Measurements from ENCODE around the gene CIPC. TPM values are rescaled to one million over a fixed set of nuclear protein-coding genes. Genes with fewer than 3 reads are reported as not detected.

Gene CIPC
- total RNA-seq, 1 donor from 2014 or later: 70.3 TPM

GRCh38 chr14:77088219-77088618, 9.8 kb upstream of the CIPC start:
- Histone ChIP-seq H3K4me1 (peaks cover 8% of the 10 kb centered on the region), H3K9me3 (replicated peaks) (peaks cover 16% of the 10 kb centered on the region), H3K36me3 (no peaks in the 10 kb centered on the region), H3K27ac (replicated peaks) (no peak overlapping the region), H3K27me3 (ENCODE audit: low read depth) (no peaks in the 10 kb centered on the region), H3K4me3 (no peak overlapping the region)
- intact Hi-C loops (cut with micrococcal nuclease): no loop called here
- DNase-seq: no peak
- no peak for TF ChIP-seq CTCF (IDR thresholded peaks at IDR 0.05; ENCODE audit: borderline replicate concordance)

- Histone ChIP-seq H3K4me1 (peaks cover 8% of the 10 kb centered on the region), H3K27ac (replicated peaks) (no peak overlapping the region), H3K4me3 (no peak overlapping the region), H3K9me3 (replicated peaks) (peaks cover 16% of the 10 kb centered on the region), H3K36me3 (no peaks in the 10 kb centered on the region), H3K27me3 (ENCODE audit: low read depth) (no peaks in the 10 kb centered on the region)
- intact Hi-C loops (cut with micrococcal nuclease): no loop called here
- no peak for TF ChIP-seq CTCF (IDR thresholded peaks at IDR 0.05; ENCODE audit: borderline replicate concordance)
- no peak for DNase-seq
Observed at GRCh38 chr14:77088645-77089044, 9.4 kb upstream of the CIPC start.

- Histone ChIP-seq H3K27me3 (ENCODE audit: low read depth) (no peaks in the 10 kb centered on the region), H3K36me3 (no peaks in the 10 kb centered on the region), H3K4me1 (peaks cover 10% of the 10 kb centered on the region), H3K4me3 (no peak overlapping the region), H3K27ac (replicated peaks) (no peak overlapping the region), H3K9me3 (replicated peaks) (peaks cover 16% of the 10 kb centered on the region)
- TF ChIP-seq CTCF (IDR thresholded peaks at IDR 0.05; ENCODE audit: borderline replicate concordance): no peak
- no peak for DNase-seq
- intact Hi-C loops (cut with micrococcal nuclease): no loop called here
Observed at GRCh38 chr14:77091518-77091917, 6.5 kb upstream of the CIPC start.

GRCh38 chr14:77092676-77093075, 5.4 kb upstream of the CIPC start:
- no peak for TF ChIP-seq CTCF (IDR thresholded peaks at IDR 0.05; ENCODE audit: borderline replicate concordance)
- peaks cover 16% of the 10 kb centered on the region for H3K9me3 ChIP-seq (replicated peaks)
- DNase-seq: no peak
- intact Hi-C loops (cut with micrococcal nuclease): no loop called here
- no peak overlapping the region for H3K4me3 ChIP-seq
- no peaks in the 10 kb centered on the region for H3K27me3 ChIP-seq (ENCODE audit: low read depth)
- peaks cover 18% of the 10 kb centered on the region for H3K4me1 ChIP-seq
- H3K36me3 ChIP-seq: no peaks in the 10 kb centered on the region
- H3K27ac ChIP-seq (replicated peaks): no peak overlapping the region

GRCh38 chr14:77094672-77095284, 3.3 kb upstream of the CIPC start:
- Histone ChIP-seq H3K4me1 (peaks cover 33% of the 10 kb centered on the region), H3K27me3 (ENCODE audit: low read depth) (no peaks in the 10 kb centered on the region), H3K4me3 (no peak overlapping the region), H3K36me3 (no peaks in the 10 kb centered on the region), H3K9me3 (replicated peaks) (peaks cover 16% of the 10 kb centered on the region), H3K27ac (replicated peaks) (peak overlapping the region; percentile 16)
- intact Hi-C loops (cut with micrococcal nuclease): no loop called here
- peak; percentile 81 for TF ChIP-seq CTCF (IDR thresholded peaks at IDR 0.05; ENCODE audit: borderline replicate concordance)
- DNase-seq: peak; percentile 76

Data from left ventricle myocardium inferior (tissue), 1 donor.